ENCODE results near the gene MARK2. TPM values are rescaled to one million over a fixed set of nuclear protein-coding genes. Genes with fewer than 3 reads are reported as not detected.

MARK2 gene
- total RNA-seq, 1 donor from 2014 or later = 59.1 TPM

GRCh38 chr11:63944987-63945386 lies 106.1 kb downstream of the MARK2 start:
- no peak for TF ChIP-seq CTCF (IDR thresholded peaks at IDR 0.05; ENCODE audit: unreplicated experiment)
- no peak for DNase-seq (ENCODE audit: low spot score, unreplicated experiment)
- peaks cover 3% of the 10 kb centered on the region for H3K36me3 Mint-ChIP-seq (ENCODE audit: insufficient read depth)
- peaks cover 7% of the 10 kb centered on the region for H3K4me1 Mint-ChIP-seq (ENCODE audit: low read depth)
- no peaks in the 10 kb centered on the region for H3K27me3 Mint-ChIP-seq
- H3K9me3 Mint-ChIP-seq (ENCODE audit: low read depth) = no peaks in the 10 kb centered on the region
- no peak overlapping the region for H3K27ac Mint-ChIP-seq
- H3K4me3 Mint-ChIP-seq (ENCODE audit: low read depth) = no peak overlapping the region

- Mint-ChIP-seq H3K9me3 (ENCODE audit: low read depth) (no peaks in the 10 kb centered on the region), H3K27ac (no peak overlapping the region), H3K36me3 (ENCODE audit: insufficient read depth) (peaks cover 3% of the 10 kb centered on the region), H3K4me1 (ENCODE audit: low read depth) (peaks cover 3% of the 10 kb centered on the region), H3K27me3 (no peaks in the 10 kb centered on the region), H3K4me3 (ENCODE audit: low read depth) (no peak overlapping the region)
- peak; percentile 68 for TF ChIP-seq CTCF (IDR thresholded peaks at IDR 0.05; ENCODE audit: unreplicated experiment)
- peak; percentile 36 for DNase-seq (ENCODE audit: low spot score, unreplicated experiment)
Measured at GRCh38 chr11:63945477-63946163, 106.7 kb downstream of the MARK2 start.

- Mint-ChIP-seq H3K9me3 (ENCODE audit: low read depth) (no peaks in the 10 kb centered on the region), H3K27ac (no peak overlapping the region), H3K4me3 (ENCODE audit: low read depth) (no peak overlapping the region), H3K27me3 (no peaks in the 10 kb centered on the region), H3K4me1 (ENCODE audit: low read depth) (no peaks in the 10 kb centered on the region), H3K36me3 (ENCODE audit: insufficient read depth) (peaks cover 9% of the 10 kb centered on the region)
- no peak for DNase-seq (ENCODE audit: low spot score, unreplicated experiment)
- no peak for TF ChIP-seq CTCF (IDR thresholded peaks at IDR 0.05; ENCODE audit: unreplicated experiment)
Measured at GRCh38 chr11:63951779-63952536, 113.0 kb downstream of the MARK2 start.

- no peaks in the 10 kb centered on the region for H3K27me3 Mint-ChIP-seq
- TF ChIP-seq CTCF (IDR thresholded peaks at IDR 0.05; ENCODE audit: unreplicated experiment) = no peak
- peaks cover 9% of the 10 kb centered on the region for H3K36me3 Mint-ChIP-seq (ENCODE audit: insufficient read depth)
- no peak overlapping the region for H3K27ac Mint-ChIP-seq
- no peak for DNase-seq (ENCODE audit: low spot score, unreplicated experiment)
- no peaks in the 10 kb centered on the region for H3K4me1 Mint-ChIP-seq (ENCODE audit: low read depth)
- no peak overlapping the region for H3K4me3 Mint-ChIP-seq (ENCODE audit: low read depth)
- H3K9me3 Mint-ChIP-seq (ENCODE audit: low read depth) = no peaks in the 10 kb centered on the region
Measured at GRCh38 chr11:63952570-63952969, 113.7 kb downstream of the MARK2 start.

GRCh38 chr11:63958008-63958407 lies 119.1 kb downstream of the MARK2 start:
- no peak overlapping the region for H3K4me3 Mint-ChIP-seq (ENCODE audit: low read depth)
- no peak overlapping the region for H3K27ac Mint-ChIP-seq
- H3K9me3 Mint-ChIP-seq (ENCODE audit: low read depth) = no peaks in the 10 kb centered on the region
- H3K27me3 Mint-ChIP-seq = no peaks in the 10 kb centered on the region
- TF ChIP-seq CTCF (IDR thresholded peaks at IDR 0.05; ENCODE audit: unreplicated experiment) = no peak
- peaks cover 6% of the 10 kb centered on the region for H3K4me1 Mint-ChIP-seq (ENCODE audit: low read depth)
- no peak for DNase-seq (ENCODE audit: low spot score, unreplicated experiment)
- H3K36me3 Mint-ChIP-seq (ENCODE audit: insufficient read depth) = peaks cover 3% of the 10 kb centered on the region

Other genes with a start within 250 kb of the MARK2 start
- gene PLAAT3, start 224.7 kb upstream of the MARK2 start, total RNA-seq = 41.9 and 46.3 TPM in 2 replicates
- gene ATL3, start 167.7 kb upstream of the MARK2 start, total RNA-seq = 9.4 and 11.7 TPM in 2 replicates
- gene RTN3, start 157.6 kb upstream of the MARK2 start, total RNA-seq = 151 and 159 TPM in 2 replicates
- 46.8 and 53.6 TPM in 2 replicates for gene ZFTA, start 70.3 kb upstream of the MARK2 start, total RNA-seq
- gene SPINDOC, start 25.7 kb upstream of the MARK2 start, total RNA-seq = 75.3 and 77.8 TPM in 2 replicates
- 39.4 and 39.7 TPM in 2 replicates for gene RCOR2, start 78.1 kb downstream of the MARK2 start, total RNA-seq
- gene NAA40, start 99.9 kb downstream of the MARK2 start, total RNA-seq = 60.6 and 62.3 TPM in 2 replicates
- 205 and 221 TPM in 2 replicates for gene COX8A, start 135.5 kb downstream of the MARK2 start, total RNA-seq
- gene OTUB1, start 147.3 kb downstream of the MARK2 start, total RNA-seq = 122 and 124 TPM in 2 replicates
- 0.17 and 0.24 TPM in 2 replicates for gene FLRT1, start 196.8 kb downstream of the MARK2 start, total RNA-seq